ENCODE results near the gene C12orf60.
"Not testable (repeated sequence)": the region's sequence is repeated elsewhere in the genome, so short reads cannot be mapped to it uniquely, and the experiment has no call there.

Gene C12orf60, protein sequence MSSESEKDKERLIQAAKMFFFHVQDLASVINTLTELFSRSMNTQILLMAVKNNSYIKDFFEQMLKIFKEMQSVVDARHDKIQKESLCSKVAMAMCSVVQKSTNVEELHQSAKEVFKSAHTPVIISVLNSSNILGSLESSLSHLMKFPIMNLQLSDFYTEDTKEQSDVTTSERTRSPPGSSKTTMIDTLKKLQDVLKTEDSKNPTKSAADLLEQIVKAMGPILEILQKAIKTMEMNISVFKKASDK

GRCh38 chr12:14803011-14803829 lies at the start of gene C12orf60, which contains the start of gene WBP11:
Gene C12orf60, plus strand, starts transcription at chr12:14803670. Its CDS starts 19,266 bp downstream, at chr12:14822936.
Gene WBP11, minus strand, starts transcription at chr12:14803478. Its CDS starts 2,095 bp downstream, at chr12:14801383.
- no peaks in the 10 kb centered on the region for H3K4me1 ChIP-seq (ENCODE audit: insufficient read depth, poor library complexity, severe bottlenecking)
- H3K4me3 ChIP-seq (ENCODE audit: severe bottlenecking) = peak within 1 kb of the TSS; percentile 94
- H3K9me3 ChIP-seq (ENCODE audit: severe bottlenecking) = no peaks in the 10 kb centered on the region
- TF ChIP-seq, protein P1, sequence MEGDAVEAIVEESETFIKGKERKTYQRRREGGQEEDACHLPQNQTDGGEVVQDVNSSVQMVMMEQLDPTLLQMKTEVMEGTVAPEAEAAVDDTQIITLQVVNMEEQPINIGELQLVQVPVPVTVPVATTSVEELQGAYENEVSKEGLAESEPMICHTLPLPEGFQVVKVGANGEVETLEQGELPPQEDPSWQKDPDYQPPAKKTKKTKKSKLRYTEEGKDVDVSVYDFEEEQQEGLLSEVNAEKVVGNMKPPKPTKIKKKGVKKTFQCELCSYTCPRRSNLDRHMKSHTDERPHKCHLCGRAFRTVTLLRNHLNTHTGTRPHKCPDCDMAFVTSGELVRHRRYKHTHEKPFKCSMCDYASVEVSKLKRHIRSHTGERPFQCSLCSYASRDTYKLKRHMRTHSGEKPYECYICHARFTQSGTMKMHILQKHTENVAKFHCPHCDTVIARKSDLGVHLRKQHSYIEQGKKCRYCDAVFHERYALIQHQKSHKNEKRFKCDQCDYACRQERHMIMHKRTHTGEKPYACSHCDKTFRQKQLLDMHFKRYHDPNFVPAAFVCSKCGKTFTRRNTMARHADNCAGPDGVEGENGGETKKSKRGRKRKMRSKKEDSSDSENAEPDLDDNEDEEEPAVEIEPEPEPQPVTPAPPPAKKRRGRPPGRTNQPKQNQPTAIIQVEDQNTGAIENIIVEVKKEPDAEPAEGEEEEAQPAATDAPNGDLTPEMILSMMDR (IDR thresholded peaks at IDR 0.05; ENCODE audit: poor library complexity, severe bottlenecking) = no peak
- ATAC-seq (ENCODE audit: low read depth) = peak; percentile 99
- DNase-seq (ENCODE audit: low spot score) = peak; percentile 80
- peaks cover 38% of the 10 kb centered on the region for H3K36me3 ChIP-seq (ENCODE audit: low read depth)
- H3K27me3 ChIP-seq (ENCODE audit: insufficient read depth, poor library complexity, severe bottlenecking) = no peaks in the 10 kb centered on the region
- H3K27ac ChIP-seq (ENCODE audit: poor library complexity, severe bottlenecking) = peak within 1 kb of the TSS; percentile 40

DNA sequence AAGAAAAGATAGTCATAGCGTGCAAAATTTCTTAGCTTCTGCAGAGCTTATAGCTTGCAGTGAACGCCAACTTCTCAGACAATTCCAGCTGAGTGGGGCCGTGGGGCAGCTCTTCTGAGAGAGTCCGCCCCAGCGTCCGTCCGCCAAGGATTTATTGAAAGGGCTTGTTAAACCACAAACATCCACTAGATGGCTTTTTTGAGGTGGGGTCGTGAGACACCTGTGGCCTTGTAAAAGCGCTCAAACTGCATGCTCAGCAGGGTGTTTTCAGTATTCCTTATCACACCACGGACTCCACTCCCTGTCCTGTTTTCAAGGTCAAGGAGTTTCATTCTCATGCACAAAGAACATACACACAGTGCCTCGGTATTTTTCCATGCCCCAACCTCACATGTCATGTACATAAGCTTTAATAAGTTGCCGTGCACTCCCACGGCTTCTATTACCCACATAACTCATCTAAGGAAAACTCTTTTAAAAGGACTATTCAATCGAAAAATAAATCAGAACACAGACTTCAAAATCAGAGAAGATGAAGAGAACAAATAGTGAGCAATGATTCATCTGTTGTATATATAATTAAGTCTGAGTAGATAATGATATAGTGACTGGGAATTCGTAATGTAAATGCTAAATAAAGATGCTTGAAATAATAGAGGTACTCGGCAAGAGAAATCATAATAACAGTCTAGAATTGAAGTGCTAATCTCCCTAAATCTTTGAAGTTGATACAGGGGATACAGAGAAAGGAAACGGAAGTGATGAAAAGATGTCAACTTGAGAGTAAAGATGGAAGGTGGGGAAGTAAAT lies 46.9 kb upstream of the C12orf60 start:
- H3K4me3 ChIP-seq (ENCODE audit: severe bottlenecking) = no peak overlapping the region
- TF ChIP-seq, protein P1 (IDR thresholded peaks at IDR 0.05; ENCODE audit: poor library complexity, severe bottlenecking) = no peak
- H3K9me3 ChIP-seq (ENCODE audit: severe bottlenecking) = no peaks in the 10 kb centered on the region
- H3K27ac ChIP-seq (ENCODE audit: poor library complexity, severe bottlenecking) = no peak overlapping the region
- no peaks in the 10 kb centered on the region for H3K36me3 ChIP-seq (ENCODE audit: low read depth)
- H3K4me1 ChIP-seq (ENCODE audit: insufficient read depth, poor library complexity, severe bottlenecking) = no peaks in the 10 kb centered on the region
- DNase-seq (ENCODE audit: low spot score) (no peak), ATAC-seq (ENCODE audit: low read depth) (no peak)
- H3K27me3 ChIP-seq (ENCODE audit: insufficient read depth, poor library complexity, severe bottlenecking) = no peaks in the 10 kb centered on the region

GRCh38 chr12:14759711-14760280 lies 43.7 kb upstream of the C12orf60 start:
- not testable (repeated sequence) for H3K27ac ChIP-seq (ENCODE audit: poor library complexity, severe bottlenecking); H3K36me3 ChIP-seq (ENCODE audit: low read depth); H3K9me3 ChIP-seq (ENCODE audit: severe bottlenecking); H3K4me3 ChIP-seq (ENCODE audit: severe bottlenecking); H3K27me3 ChIP-seq (ENCODE audit: insufficient read depth, poor library complexity, severe bottlenecking); ATAC-seq (ENCODE audit: low read depth); DNase-seq (ENCODE audit: low spot score); H3K4me1 ChIP-seq (ENCODE audit: insufficient read depth, poor library complexity, severe bottlenecking)

DNA sequence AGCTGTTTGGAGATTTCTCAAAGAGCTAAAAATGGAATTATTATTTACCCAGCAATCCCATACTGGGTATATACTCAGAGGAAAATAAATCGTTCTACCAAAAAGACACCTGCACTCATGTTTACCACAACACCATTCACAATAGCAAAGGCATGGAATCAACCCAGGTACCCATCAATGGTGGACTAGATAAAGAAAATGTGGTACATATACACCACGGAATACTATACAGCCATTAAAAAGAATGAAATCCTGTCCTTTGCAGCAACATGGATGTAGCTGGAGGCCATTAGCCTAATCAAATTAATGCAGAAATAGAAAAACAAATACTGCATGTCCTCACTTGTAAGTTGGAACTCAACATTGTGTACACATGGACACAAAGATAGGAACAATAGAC lies 38.1 kb upstream of the C12orf60 start:
- H3K9me3 ChIP-seq (ENCODE audit: severe bottlenecking) = no peaks in the 10 kb centered on the region

DNA sequence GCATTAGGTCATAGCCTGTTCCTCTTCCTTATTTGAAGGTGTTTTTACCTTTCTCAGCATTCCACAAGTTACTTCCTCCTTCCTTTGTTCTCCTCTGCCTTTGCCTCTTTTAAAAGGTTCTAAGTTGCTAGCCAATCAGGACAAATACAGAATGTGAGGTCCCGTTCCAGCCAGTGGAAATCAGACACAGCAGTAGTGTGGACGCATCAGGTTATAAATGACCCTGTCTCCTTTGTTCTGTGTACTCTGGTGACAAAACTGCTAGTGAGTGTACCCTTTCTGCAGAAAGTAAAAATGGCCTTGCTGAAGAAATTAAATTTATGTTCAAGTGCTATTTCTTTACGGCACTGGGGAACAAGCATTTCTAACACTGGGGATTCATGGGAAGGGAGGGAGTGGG lies 37.5 kb upstream of the C12orf60 start:
- H3K4me1 ChIP-seq (ENCODE audit: insufficient read depth, poor library complexity, severe bottlenecking); ATAC-seq (ENCODE audit: low read depth); H3K36me3 ChIP-seq (ENCODE audit: low read depth): not testable (repeated sequence)

More for the DNA sequence above, 38.1 kb upstream of the C12orf60 start:
- H3K27ac ChIP-seq (ENCODE audit: poor library complexity, severe bottlenecking) = no peak overlapping the region
- H3K4me3 ChIP-seq (ENCODE audit: severe bottlenecking) = no peak overlapping the region
- no peaks in the 10 kb centered on the region for H3K4me1 ChIP-seq (ENCODE audit: insufficient read depth, poor library complexity, severe bottlenecking)
- DNase-seq (ENCODE audit: low spot score) (no peak), ATAC-seq (ENCODE audit: low read depth) (no peak)
- TF ChIP-seq, protein P1 (IDR thresholded peaks at IDR 0.05; ENCODE audit: poor library complexity, severe bottlenecking) = no peak
- no peaks in the 10 kb centered on the region for H3K36me3 ChIP-seq (ENCODE audit: low read depth)
- no peaks in the 10 kb centered on the region for H3K27me3 ChIP-seq (ENCODE audit: insufficient read depth, poor library complexity, severe bottlenecking)

More for the DNA sequence above, 37.5 kb upstream of the C12orf60 start:
- not testable (repeated sequence) for DNase-seq (ENCODE audit: low spot score); H3K9me3 ChIP-seq (ENCODE audit: severe bottlenecking); H3K27me3 ChIP-seq (ENCODE audit: insufficient read depth, poor library complexity, severe bottlenecking); H3K27ac ChIP-seq (ENCODE audit: poor library complexity, severe bottlenecking); H3K4me3 ChIP-seq (ENCODE audit: severe bottlenecking)
